ENCODE results near the gene MTMR12. TPM values are rescaled to one million over a fixed set of nuclear protein-coding genes. Genes with fewer than 3 reads are reported as not detected.
A peak's percentile ranks its signal among the peaks of the same experiment; 100 is the strongest.

MTMR12 gene, protein sequence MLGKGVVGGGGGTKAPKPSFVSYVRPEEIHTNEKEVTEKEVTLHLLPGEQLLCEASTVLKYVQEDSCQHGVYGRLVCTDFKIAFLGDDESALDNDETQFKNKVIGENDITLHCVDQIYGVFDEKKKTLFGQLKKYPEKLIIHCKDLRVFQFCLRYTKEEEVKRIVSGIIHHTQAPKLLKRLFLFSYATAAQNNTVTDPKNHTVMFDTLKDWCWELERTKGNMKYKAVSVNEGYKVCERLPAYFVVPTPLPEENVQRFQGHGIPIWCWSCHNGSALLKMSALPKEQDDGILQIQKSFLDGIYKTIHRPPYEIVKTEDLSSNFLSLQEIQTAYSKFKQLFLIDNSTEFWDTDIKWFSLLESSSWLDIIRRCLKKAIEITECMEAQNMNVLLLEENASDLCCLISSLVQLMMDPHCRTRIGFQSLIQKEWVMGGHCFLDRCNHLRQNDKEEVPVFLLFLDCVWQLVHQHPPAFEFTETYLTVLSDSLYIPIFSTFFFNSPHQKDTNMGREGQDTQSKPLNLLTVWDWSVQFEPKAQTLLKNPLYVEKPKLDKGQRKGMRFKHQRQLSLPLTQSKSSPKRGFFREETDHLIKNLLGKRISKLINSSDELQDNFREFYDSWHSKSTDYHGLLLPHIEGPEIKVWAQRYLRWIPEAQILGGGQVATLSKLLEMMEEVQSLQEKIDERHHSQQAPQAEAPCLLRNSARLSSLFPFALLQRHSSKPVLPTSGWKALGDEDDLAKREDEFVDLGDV
- total RNA-seq (2021): 44.5 and 47.5 TPM in 2 replicates
- percentile 87 among the genes with signal in this experiment for Bru-seq, nascent RNA
- percentile 82 among the genes with signal in this experiment for BruChase-seq, experiment 1, labeled RNA remaining after a 2-hour chase
- BruChase-seq, experiment 2, labeled RNA remaining after a 6-hour chase: percentile 80 among the genes with signal in this experiment
- long read RNA-seq, full-length matches to known transcripts: 26 of 48 reads
- long read RNA-seq, partial matches to known transcripts: 2 of 48 reads
- long read RNA-seq, other reads (novel, unspliced or antisense): 20 of 48 reads

DNA sequence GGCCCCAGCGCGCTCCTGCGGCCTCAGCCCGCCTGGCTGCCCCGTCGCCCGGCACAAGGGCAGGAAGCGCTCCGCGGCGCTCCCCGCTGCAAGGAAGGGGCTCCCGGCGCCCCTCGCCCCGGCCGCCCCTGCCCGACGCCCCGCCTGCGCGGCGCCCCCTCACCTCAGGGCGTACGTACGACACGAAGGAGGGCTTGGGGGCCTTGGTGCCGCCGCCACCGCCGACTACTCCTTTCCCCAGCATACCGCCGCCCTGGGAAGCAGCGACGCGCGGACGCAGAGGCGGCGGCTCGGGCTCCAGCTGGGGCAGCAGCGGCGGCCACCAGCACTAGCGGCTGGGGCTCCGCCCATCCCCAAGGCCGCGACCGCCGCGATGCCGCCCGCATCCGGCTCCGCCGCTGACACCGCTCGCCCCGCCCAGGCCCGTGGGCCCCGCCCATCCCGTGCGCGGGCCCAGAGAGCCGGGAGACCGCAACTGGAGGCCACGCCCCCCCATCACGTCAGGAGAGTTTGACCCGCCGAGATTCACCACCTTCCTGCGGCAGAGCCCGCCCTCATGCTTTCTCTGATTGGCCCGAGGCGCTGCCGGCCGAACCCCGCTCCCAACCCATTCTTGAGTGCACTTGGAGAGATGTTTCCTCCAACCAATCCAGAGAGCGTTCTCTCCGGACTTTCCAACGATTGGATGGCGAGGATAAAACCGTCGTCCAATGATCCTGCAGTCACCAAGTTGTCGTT lies at the start of gene MTMR12:
Gene MTMR12, minus strand, starts transcription at position 345 of the 738 bp plus-strand sequence. Its CDS starts 101 bp downstream, at position 244.
- peaks cover 38% of the 10 kb centered on the region for H3K79me2 ChIP-seq (ENCODE audit: low read depth)
- H3K4me3 ChIP-seq: peak within 1 kb of the TSS; percentile 91
- TF ChIP-seq CTCF (conservative IDR thresholded peaks at IDR 0.05) (no peak), EZH2 (IDR thresholded peaks at IDR 0.05; ENCODE audit: low read depth) (no peak)
- no peaks in the 10 kb centered on the region for H3K9me2 ChIP-seq (ENCODE audit: insufficient read depth)
- H4K20me1 ChIP-seq (ENCODE audit: insufficient read depth): no peaks in the 10 kb centered on the region
- CTCF ChIA-PET: interaction anchor here (0.6 to 0.7 kb wide), 2 partner anchors 277 to 1300 kb away, joined by 3 read pairs; no protein-coding TSS in a partner anchor
- H3F3A ChIP-seq (ENCODE audit: insufficient read depth, low read depth): peaks cover 8% of the 10 kb centered on the region; the same call in 1 of the 2 replicates
- POLR2A ChIA-PET (ENCODE audit: unreplicated experiment): interaction anchor here (0.7 kb wide), 1 partner anchor 175 kb away, joined by 3 read pairs; no protein-coding TSS in a partner anchor
- BruUV-seq (replicated peaks): no TSS peak
- no peaks in the 10 kb centered on the region for H3K9me3 ChIP-seq (ENCODE audit: insufficient read depth, low read depth)
- no peaks in the 10 kb centered on the region for H3K27me3 ChIP-seq (ENCODE audit: insufficient read depth, low read depth)
- H3K4me2 ChIP-seq: peak within 1 kb of the TSS; percentile 99
- H3K36me3 ChIP-seq (ENCODE audit: low read depth): no peaks in the 10 kb centered on the region
- intact Hi-C loops (cut with micrococcal nuclease; ENCODE audit: unreplicated experiment): loop anchor here (1.0 to 10.0 kb wide), 5 partner anchors 80 to 392 kb away; partner anchors contain the start of genes GOLPH3, SUB1 and ZFR
- H3K4me1 ChIP-seq (replicated peaks; ENCODE audit: insufficient read depth): peaks cover 10% of the 10 kb centered on the region
- peak within 1 kb of the TSS; percentile 99 for H2AFZ ChIP-seq
- peak; percentile 99 to 100 for DNase-seq
- H3K27ac ChIP-seq: peak within 1 kb of the TSS; percentile 14

DNA sequence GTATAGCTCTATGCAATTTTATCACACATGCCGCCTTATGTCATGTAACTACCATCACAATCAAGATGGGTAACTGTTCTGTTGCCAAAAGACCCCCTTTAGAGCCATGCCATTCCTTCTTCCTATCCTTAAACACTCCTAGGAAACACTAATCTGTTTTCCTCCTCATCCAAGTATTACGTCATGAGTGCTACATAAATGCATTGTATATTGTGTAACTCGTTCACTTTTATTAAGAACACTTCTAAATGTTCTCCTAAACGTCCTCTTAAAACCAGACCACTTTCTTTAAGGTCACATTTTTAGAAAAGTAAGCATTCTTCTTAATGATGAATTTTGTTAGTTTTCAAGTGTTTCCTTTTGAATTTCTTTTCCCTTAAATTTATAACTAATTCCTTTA lies 49.8 kb upstream of the MTMR12 start:
- no peak for DNase-seq
- intact Hi-C loops (cut with micrococcal nuclease; ENCODE audit: unreplicated experiment): no loop called here
- H3F3A ChIP-seq (ENCODE audit: insufficient read depth, low read depth): no peaks in the 10 kb centered on the region; the same call in none of the 2 replicates
- ChIA-PET CTCF (no interaction called here), POLR2A (ENCODE audit: unreplicated experiment) (no interaction called here)
- H2AFZ ChIP-seq: no peak overlapping the region
- no TSS peak for BruUV-seq (replicated peaks)
- 0 out of 2 replicates have a peak, but pooled peaks cover 3% of the 10 kb centered on the region for H4K20me1 ChIP-seq (ENCODE audit: insufficient read depth)
- H3K4me3 ChIP-seq: no peak overlapping the region
- no peaks in the 10 kb centered on the region for H3K4me1 ChIP-seq (replicated peaks; ENCODE audit: insufficient read depth)
- H3K27me3 ChIP-seq (ENCODE audit: insufficient read depth, low read depth): no peaks in the 10 kb centered on the region
- no peak overlapping the region for H3K4me2 ChIP-seq
- H3K27ac ChIP-seq: no peak overlapping the region
- no peaks in the 10 kb centered on the region for H3K9me3 ChIP-seq (ENCODE audit: insufficient read depth, low read depth)
- no peak for TF ChIP-seq EZH2 (IDR thresholded peaks at IDR 0.05; ENCODE audit: low read depth)
- TF ChIP-seq CTCF (conservative IDR thresholded peaks at IDR 0.05): no peak
- peaks cover 39% of the 10 kb centered on the region for H3K36me3 ChIP-seq (ENCODE audit: low read depth)
- H3K79me2 ChIP-seq (ENCODE audit: low read depth): no peaks in the 10 kb centered on the region
- H3K9me2 ChIP-seq (ENCODE audit: insufficient read depth): no peaks in the 10 kb centered on the region
